EL (cell line): Measurements from ENCODE around the gene TPR.

ENCODE experiments used
- DNase-seq: peaks from one replicate; pipeline ENCODE4 v3.0.0-alpha.2; 2016

TPR gene

DNA sequence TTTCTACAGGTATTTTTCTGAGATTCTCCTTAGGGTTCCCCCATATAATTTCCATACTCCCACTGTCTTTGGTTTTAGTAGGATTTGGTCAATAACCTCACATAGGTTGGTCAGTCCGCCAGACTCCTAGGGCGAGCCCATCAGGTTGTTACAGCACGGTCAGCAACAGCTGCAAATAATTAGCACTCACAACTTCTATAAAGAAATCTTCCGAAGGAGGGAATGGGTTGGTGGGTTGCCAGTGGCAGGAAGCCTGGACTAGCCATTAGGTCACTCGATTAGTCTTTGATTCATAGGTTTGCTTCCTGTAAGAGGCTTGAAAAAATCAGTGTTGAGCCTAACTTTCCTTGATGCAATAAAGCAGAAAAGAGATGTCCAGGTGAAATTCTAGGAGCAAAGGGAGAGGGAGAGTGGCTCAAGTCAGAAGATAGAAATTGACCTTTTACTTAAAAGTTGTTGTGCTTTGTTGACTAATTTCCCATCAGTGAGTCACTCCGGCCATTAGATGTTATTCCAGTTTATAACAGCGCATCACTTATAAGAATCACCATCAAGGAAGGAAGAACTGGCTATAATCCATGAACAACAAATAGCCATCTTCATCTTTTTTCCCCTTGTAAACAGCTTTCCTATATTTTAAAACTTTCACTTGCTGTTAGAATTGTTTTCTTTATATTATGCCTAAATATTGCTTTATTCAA is 88.3 kb downstream of the TPR start:
- DNase-seq, result peak; percentile 52

DNA sequence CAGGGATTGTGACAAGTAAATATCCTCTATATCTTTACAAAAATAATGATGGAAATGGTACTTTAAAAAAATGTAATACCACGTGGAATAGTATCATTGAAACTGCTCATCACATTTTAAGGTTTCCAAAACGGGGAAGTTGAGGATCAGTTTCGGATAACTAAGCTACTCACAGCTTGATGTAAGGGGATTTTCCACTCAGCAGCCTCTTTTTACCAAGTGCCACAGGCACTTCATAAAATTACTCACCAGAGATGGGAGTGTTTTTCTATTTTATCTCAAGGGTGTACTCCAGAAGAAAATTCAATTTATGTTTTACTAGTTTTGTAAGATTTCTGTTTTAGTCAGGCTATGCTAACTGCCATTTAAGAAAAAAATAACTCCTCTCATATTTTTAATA is 91.7 kb downstream of the TPR start:
- DNase-seq, result no peak

GRCh38 chr1:186282466-186282865 is 92.6 kb downstream of the TPR start:
- DNase-seq, result no peak

- DNase-seq, result no peak
Measured at GRCh38 chr1:186275822-186276221, 99.2 kb downstream of the TPR start.

DNA sequence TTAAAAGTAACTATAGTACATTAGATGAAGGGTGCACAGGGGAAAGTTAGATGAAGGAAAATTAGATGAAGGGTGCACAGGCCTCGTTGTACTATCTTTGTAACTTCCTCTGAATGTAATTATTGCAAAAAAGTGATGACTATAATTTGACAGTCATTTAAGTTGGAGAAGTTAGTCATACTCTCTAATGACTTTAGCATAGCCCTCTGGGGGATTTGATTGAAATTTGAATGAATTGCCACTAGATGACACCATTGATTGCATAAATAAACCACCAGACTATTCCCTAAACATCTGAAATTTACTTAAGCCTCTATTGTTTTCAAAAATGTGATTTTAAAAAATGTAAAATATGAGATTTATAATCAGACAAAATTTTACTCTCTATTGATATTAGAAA is 102.6 kb downstream of the TPR start:
- DNase-seq, result no peak

GRCh38 chr1:186271032-186271431 is 104.0 kb downstream of the TPR start:
- no peak for DNase-seq
